GM12874 (cell line): ENCODE results near the gene GPR137.
A peak's percentile ranks its signal among the peaks of the same experiment; 100 is the strongest.

Experiments used
- TF ChIP-seq, protein P1 (sequence below): IDR thresholded peaks from 2 replicates; pipeline ENCODE4 v1.5.1; 2011; ENCODE audit warnings: low read depth, mild to moderate bottlenecking, control low read depth, low read length, moderate library complexity; ENCODE audit not compliant: insufficient read depth

Gene GPR137

DNA sequence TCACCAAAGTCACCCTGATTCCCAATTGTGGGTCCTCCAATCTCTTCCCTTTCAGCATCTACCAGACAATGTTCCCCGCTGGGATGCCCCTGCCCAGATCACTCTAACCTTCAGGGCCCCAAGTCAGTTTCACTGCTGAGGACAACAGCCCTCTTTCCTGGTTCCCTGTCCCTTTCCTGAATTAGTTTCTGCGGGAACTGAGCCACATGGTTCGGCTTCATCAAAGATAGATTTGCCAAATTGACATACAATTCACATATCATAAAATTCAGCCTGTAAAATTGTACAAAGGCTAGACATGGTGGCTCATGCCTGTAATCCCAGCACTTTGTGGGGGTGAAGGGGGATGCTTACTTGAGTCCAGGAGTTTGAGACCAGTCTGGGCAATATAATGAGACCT, 42.3 kb downstream of the GPR137 start:
- TF ChIP-seq, protein P1, sequence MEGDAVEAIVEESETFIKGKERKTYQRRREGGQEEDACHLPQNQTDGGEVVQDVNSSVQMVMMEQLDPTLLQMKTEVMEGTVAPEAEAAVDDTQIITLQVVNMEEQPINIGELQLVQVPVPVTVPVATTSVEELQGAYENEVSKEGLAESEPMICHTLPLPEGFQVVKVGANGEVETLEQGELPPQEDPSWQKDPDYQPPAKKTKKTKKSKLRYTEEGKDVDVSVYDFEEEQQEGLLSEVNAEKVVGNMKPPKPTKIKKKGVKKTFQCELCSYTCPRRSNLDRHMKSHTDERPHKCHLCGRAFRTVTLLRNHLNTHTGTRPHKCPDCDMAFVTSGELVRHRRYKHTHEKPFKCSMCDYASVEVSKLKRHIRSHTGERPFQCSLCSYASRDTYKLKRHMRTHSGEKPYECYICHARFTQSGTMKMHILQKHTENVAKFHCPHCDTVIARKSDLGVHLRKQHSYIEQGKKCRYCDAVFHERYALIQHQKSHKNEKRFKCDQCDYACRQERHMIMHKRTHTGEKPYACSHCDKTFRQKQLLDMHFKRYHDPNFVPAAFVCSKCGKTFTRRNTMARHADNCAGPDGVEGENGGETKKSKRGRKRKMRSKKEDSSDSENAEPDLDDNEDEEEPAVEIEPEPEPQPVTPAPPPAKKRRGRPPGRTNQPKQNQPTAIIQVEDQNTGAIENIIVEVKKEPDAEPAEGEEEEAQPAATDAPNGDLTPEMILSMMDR: no peak

DNA sequence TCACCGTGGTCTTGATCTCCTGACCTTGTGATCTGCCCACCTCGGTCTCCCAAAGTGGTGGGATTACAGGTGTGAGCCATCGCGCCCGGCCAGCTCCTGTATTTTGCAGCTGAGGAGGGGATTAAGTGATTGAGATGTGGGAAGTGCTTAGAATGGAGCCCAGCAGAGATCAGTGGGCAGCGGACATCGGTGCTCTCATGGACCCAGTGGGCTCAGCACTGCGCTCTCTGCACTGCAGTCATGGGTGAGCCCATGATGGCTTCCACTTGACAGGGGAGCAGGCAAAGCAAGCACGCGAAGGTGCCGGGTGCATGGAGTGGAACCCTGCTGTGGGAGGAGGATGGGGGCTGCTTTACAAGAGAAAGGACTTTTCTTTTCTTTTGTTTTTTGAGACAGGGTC, 45.2 kb downstream of the GPR137 start:
- TF ChIP-seq, protein P1: no peak

DNA sequence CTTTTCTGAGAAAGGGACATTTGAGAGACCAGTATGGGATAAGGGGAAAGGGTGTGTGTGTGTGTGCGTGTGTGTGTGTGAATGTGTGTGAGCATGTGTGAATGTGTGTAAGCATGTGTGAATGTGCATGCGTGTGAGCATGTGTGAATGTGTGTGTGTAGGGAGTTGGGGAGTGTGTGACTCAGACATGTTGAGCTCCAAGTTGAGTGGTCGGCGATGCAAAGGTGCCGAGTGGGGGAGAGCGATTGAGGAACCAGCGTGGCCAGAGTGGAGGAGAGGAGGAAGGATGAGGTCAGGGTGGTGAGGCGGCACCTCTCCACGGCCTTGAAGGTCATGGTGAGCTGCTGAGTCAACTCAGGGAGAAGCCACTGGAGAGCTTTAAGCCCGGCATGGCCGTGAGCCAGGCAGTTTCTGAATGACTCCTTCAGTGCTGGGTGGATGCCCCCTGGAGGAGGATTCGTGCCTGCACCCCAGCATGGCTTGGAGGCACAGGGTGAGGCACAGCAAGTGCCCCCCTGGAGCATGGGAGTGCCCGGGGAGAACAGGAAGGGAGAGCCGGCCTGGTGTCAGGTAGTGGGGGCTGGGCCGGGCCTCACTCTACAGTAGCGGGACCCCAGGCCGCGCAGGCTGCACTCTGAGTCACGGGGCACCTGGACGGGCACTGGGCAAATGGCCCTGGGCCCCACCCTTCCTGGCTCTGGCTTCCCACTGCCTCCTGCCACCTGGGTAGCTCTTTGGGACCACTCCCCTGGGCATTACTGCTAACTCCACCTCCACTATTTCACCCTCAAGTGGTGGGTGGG, 46.1 kb downstream of the GPR137 start:
- TF ChIP-seq, protein P1: peak; percentile 87

DNA sequence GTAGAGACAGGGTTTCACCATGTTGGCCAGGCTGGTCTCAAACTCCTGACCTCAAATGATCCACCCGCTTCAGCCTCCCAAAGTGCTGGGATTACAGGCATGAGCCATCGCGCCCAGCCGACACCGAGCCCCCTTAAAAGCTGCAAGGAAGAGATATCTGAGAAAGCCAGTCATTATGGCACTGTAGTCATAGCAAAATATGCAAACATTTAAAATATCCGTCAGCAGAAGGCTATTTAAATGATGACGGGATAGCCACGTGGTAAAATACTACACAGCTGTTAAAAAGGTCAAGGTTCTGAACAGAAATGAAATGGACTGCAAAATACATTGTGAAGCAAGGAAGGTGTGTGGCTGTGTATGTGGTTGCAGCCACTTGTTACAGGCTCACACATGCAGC, 47.9 kb downstream of the GPR137 start:
- TF ChIP-seq, protein P1: no peak

DNA sequence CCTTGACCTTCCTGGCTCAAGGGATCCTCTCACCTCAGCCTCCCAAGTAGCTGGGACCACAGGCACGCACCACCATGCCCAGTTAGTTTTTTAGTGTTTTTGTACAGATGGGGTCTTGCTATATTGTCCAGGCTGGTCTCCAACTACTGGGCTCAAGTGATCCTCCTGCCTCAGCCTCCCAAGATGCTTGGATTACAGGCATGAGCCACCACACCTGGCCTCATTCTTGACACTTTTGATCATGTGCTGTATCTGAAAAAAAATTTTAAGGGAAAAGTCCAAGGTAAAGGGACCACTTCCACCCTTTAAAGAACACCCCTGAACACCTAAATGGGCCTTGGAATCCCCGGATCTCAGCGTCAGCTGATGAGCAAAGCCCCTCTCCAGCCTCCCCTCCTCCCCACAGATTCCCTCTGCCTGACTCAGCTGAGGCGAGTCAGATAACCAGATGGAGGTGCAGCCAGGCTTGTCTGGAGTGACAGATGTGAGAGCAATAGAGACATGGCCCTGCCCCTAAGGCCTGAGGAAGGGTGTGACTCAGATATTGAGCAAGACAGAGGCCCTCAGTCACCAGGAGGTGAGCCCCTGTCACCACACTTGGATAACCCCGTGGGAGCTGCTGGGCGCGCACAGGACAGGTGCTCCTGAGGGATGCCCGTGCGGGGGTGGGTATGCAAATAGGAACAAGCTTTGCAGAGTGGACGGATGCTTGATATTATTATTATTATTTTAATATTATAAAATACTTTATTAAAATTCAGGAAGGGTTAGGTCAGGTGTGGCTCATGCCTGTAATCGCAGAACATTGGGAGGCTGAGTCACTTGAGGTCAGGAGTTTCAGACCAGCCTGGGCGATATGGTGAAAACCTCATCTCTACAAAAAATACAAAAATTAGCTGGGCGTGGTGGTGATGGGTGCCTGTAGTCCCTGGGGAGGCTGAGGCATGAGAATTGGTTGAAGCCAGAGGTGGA, 49.4 kb downstream of the GPR137 start:
- TF ChIP-seq, protein P1: no peak

DNA sequence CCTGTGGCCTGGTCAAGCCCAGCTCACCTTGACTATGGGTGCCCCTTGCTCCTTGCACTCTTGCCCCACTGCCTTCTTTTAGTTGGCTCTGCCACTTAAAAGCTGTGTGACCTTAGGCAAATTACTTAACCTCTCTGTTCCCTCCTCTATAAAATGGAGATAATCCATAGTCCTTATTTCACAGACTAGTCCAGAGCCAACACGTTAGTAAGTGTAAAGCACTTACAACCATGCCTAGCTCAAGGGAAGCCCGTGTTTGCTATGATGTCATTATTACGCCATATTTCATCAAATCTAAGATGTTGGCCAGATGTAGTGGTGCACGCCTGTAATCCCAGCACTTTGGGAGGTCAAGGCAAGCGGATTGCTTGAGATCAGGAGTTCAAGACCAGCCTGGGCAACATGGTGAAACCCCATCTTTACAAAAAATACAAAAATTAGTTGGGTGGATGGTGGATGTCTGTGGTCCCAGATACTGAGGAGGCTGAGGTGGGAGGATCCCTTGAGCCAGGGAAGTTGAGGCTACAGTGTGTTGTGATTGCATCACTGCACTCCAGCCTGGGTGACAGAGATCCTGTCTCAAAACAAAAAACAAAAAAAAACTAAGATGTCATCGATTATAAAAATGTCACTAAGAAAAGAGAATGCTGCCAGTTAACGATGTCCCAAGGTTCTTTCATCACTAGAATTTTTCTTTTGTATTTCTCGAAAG, 52.0 kb downstream of the GPR137 start:
- TF ChIP-seq, protein P1: no peak

DNA sequence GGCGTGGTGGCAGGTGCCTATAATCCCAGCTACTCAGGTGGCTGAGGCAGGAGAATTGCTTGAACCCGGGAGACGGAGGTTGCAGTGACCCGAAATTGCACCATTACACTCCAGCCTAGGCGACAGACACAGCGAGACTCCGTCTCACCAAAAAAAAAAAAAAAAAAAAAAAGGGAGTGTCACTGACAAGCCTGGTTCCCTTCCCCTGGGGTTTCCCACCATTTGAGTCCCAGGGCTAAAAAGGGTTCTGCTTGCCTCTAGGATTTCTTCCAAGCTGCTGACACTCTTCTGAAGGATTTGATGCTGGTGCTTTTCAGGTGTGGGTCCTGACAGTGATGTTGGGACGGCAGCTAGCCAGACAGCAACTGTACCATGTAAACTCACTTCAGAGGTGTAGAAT, 53.1 kb downstream of the GPR137 start:
- TF ChIP-seq, protein P1: no peak
